ENCODE measurements around the gene SAMD3. TPM values are rescaled to one million over a fixed set of nuclear protein-coding genes. Genes with fewer than 3 reads are reported as not detected.
"Not testable (repeated sequence)": the region's sequence is repeated elsewhere in the genome, so short reads cannot be mapped to it uniquely, and the experiment has no call there.

SAMD3 gene
- total RNA-seq, 2 experiments from 2014 or later, result 51.0 to 52.6 TPM

- Mint-ChIP-seq H3K27ac (peak overlapping the region; percentile 97), H3K36me3 (peaks cover 36% of the 10 kb centered on the region), H3K9me3 (peaks cover 3% of the 10 kb centered on the region), H3K27me3 (no peaks in the 10 kb centered on the region), H3K4me1 (peaks cover 32% of the 10 kb centered on the region), H3K4me3 (peak overlapping the region; percentile 80)
- POLR2A ChIA-PET, result interaction anchor here (0.7 to 1.3 kb wide), 6 partner anchors 10 to 60 kb away, joined by 3 to 10 read pairs (median 3); no protein-coding TSS in a partner anchor
- DNase-seq, result peak; percentile 37
- peak; percentile 91 for ATAC-seq (ENCODE audit: low read depth)
These were observed 39.2 kb downstream of the SAMD3 start for GRCh38 chr6:130183271-130184222.

- Mint-ChIP-seq H3K27ac (peak overlapping the region; percentile 97), H3K4me1 (peaks cover 31% of the 10 kb centered on the region), H3K27me3 (no peaks in the 10 kb centered on the region), H3K9me3 (peaks cover 3% of the 10 kb centered on the region), H3K4me3 (peak overlapping the region; percentile 80), H3K36me3 (peaks cover 35% of the 10 kb centered on the region)
- ATAC-seq (ENCODE audit: low read depth), result no peak
- POLR2A ChIA-PET, result interaction anchor here (0.7 to 1.3 kb wide), 5 partner anchors 14 to 59 kb away, joined by 3 to 10 read pairs (median 3); no protein-coding TSS in a partner anchor
- no peak for DNase-seq
These were observed 40.3 kb downstream of the SAMD3 start for GRCh38 chr6:130182466-130182865.

DNA sequence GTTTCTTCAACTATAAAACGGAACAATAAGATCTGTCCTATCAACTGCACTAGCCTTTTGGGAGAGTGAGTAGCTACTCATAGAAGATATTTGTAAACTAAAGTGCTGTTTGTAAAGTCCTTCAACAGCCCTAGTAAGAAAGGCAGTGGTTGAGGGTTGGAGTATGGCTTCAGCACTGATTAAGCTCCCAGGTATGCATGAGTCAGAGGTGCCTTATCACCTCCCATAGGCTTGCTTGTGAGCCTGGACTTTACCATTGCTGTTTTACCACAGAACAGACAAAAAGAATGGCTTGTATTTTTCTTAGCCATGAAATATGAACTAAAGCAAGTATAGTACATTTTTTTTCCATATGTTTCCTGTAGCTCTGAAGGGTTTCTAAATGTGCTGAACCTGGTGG lies 44.1 kb downstream of the SAMD3 start:
- ATAC-seq (ENCODE audit: low read depth) (no peak), DNase-seq (no peak)
- peaks cover 12% of the 10 kb centered on the region for H3K4me1 Mint-ChIP-seq
- H3K27ac Mint-ChIP-seq, result no peak overlapping the region
- peaks cover 43% of the 10 kb centered on the region for H3K36me3 Mint-ChIP-seq
- no peak overlapping the region for H3K4me3 Mint-ChIP-seq
- H3K9me3 Mint-ChIP-seq, result peaks cover 3% of the 10 kb centered on the region
- POLR2A ChIA-PET, result no interaction called here
- no peaks in the 10 kb centered on the region for H3K27me3 Mint-ChIP-seq

DNA sequence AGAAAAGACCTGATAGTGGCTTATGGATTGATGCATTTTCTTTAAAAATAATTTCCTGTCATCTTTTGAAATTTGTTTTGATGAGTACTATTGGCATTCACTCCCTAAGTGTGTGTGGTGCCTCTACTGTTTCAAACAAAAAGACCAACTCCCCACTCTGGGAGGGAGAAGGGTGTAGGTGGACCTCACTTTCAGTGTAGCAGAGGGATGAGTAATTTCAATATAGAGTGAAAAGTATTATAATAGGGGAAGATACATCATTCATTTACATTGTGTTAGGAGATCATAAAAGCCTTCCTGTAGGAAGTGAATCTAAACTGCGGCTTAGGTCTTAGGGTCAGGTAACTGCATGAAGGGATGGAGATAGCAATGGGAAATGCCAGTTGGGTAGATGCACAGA lies 46.4 kb downstream of the SAMD3 start:
- Mint-ChIP-seq H3K27ac (no peak overlapping the region), H3K9me3 (peaks cover 10% of the 10 kb centered on the region), H3K4me3 (no peak overlapping the region), H3K4me1 (peaks cover 4% of the 10 kb centered on the region), H3K27me3 (no peaks in the 10 kb centered on the region), H3K36me3 (peaks cover 48% of the 10 kb centered on the region)
- DNase-seq (no peak), ATAC-seq (ENCODE audit: low read depth) (no peak)
- POLR2A ChIA-PET, result no interaction called here

DNA sequence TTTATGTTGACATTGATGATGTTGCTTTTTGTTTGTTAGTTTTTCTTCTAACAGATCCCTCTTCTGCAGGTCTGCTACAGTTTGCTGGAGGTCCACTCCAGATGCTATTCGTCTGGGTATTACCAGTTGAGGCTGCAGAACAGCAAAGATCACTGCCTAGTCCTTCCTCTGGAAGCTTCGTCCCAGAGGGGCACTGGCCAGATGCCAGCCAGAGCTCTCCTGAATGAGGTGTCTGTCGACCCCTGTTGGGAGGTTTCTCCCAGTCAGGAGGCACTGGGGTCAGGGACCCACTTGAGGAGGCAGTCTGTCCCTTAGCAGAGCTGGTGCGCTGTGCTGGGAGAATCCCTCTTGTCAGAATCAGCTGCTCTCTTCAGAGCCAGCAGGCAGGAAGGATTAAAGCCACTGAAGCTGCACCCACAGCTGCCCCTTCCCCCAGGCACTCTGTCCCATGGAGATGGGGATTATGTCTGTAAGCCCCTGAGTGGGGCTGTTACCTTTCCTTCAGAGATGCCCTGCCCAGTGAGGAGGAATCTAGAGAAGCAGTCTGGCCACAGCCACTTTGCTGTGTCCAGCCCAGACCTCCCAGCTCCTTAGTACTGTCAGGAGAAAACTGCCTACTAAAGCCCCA lies 49.3 kb downstream of the SAMD3 start:
- H3K27ac Mint-ChIP-seq; DNase-seq; H3K4me1 Mint-ChIP-seq; ATAC-seq (ENCODE audit: low read depth); H3K4me3 Mint-ChIP-seq; H3K27me3 Mint-ChIP-seq: not testable (repeated sequence)
- POLR2A ChIA-PET, result interaction anchor here (1.1 kb wide), 1 partner anchor 10 kb away, joined by 3 read pairs; no protein-coding TSS in a partner anchor
- H3K9me3 Mint-ChIP-seq, result peaks cover 15% of the 10 kb centered on the region
- H3K36me3 Mint-ChIP-seq, result peaks cover 39% of the 10 kb centered on the region

GRCh38 chr6:130170160-130170559 lies 52.6 kb downstream of the SAMD3 start:
- H3K27me3 Mint-ChIP-seq; ATAC-seq (ENCODE audit: low read depth); H3K4me1 Mint-ChIP-seq; H3K27ac Mint-ChIP-seq; H3K4me3 Mint-ChIP-seq; POLR2A ChIA-PET; DNase-seq: not testable (repeated sequence)
- Mint-ChIP-seq H3K9me3 (peaks cover 15% of the 10 kb centered on the region), H3K36me3 (peaks cover 43% of the 10 kb centered on the region)

- Mint-ChIP-seq H3K4me3 (no peak overlapping the region), H3K27me3 (no peaks in the 10 kb centered on the region), H3K27ac (no peak overlapping the region), H3K4me1 (peaks cover 1% of the 10 kb centered on the region), H3K36me3 (peaks cover 38% of the 10 kb centered on the region), H3K9me3 (peaks cover 11% of the 10 kb centered on the region)
- DNase-seq (no peak), ATAC-seq (ENCODE audit: low read depth) (no peak)
- POLR2A ChIA-PET, result no interaction called here
These were observed 55.1 kb downstream of the SAMD3 start for GRCh38 chr6:130167655-130168054.

GRCh38 chr6:130164251-130164650 lies 58.5 kb downstream of the SAMD3 start:
- Mint-ChIP-seq H3K27me3 (no peaks in the 10 kb centered on the region), H3K9me3 (peaks cover 4% of the 10 kb centered on the region), H3K36me3 (peaks cover 41% of the 10 kb centered on the region), H3K4me3 (no peak overlapping the region), H3K27ac (no peak overlapping the region), H3K4me1 (peaks cover 3% of the 10 kb centered on the region)
- ATAC-seq (ENCODE audit: low read depth), result no peak
- no peak for DNase-seq
- POLR2A ChIA-PET, result no interaction called here

GRCh38 chr6:130163266-130163665 lies 59.5 kb downstream of the SAMD3 start:
- no peak overlapping the region for H3K27ac Mint-ChIP-seq
- peaks cover 49% of the 10 kb centered on the region for H3K36me3 Mint-ChIP-seq
- H3K27me3 Mint-ChIP-seq, result no peaks in the 10 kb centered on the region
- ATAC-seq (ENCODE audit: low read depth) (no peak), DNase-seq (no peak)
- H3K9me3 Mint-ChIP-seq, result peaks cover 9% of the 10 kb centered on the region
- no peak overlapping the region for H3K4me3 Mint-ChIP-seq
- peaks cover 3% of the 10 kb centered on the region for H3K4me1 Mint-ChIP-seq
- POLR2A ChIA-PET, result no interaction called here

- no peaks in the 10 kb centered on the region for H3K27me3 Mint-ChIP-seq
- POLR2A ChIA-PET, result no interaction called here
- no peak overlapping the region for H3K27ac Mint-ChIP-seq
- ATAC-seq (ENCODE audit: low read depth), result no peak
- no peak overlapping the region for H3K4me3 Mint-ChIP-seq
- peaks cover 3% of the 10 kb centered on the region for H3K4me1 Mint-ChIP-seq
- no peak for DNase-seq
- H3K9me3 Mint-ChIP-seq, result peaks cover 9% of the 10 kb centered on the region
- H3K36me3 Mint-ChIP-seq, result peaks cover 52% of the 10 kb centered on the region
These were observed 60.3 kb downstream of the SAMD3 start for GRCh38 chr6:130162421-130162820.

- DNase-seq (no peak), ATAC-seq (ENCODE audit: low read depth) (no peak)
- peaks cover 49% of the 10 kb centered on the region for H3K36me3 Mint-ChIP-seq
- H3K27ac Mint-ChIP-seq, result no peak overlapping the region
- POLR2A ChIA-PET, result no interaction called here
- no peak overlapping the region for H3K4me3 Mint-ChIP-seq
- peaks cover 9% of the 10 kb centered on the region for H3K9me3 Mint-ChIP-seq
- H3K4me1 Mint-ChIP-seq, result peaks cover 3% of the 10 kb centered on the region
- no peaks in the 10 kb centered on the region for H3K27me3 Mint-ChIP-seq
These were observed 60.9 kb downstream of the SAMD3 start for GRCh38 chr6:130161683-130162404.

DNA sequence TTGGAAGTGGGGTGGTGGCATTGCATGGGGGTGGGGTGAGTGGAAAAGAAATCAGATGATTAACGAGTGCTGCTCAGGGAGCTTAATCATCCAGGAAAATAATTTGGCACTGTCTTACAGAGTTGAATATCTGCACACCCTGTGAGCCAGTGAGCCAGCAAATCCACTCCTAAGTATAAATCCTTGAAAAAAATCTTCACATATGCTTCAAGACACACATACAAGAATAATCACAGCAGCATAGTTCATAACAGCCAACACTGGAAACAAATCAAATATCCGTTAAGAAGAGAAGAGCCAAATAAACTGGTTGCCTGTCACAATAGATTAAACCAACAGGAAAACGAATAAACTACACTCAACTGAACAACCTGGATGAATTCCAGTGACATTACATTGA lies 62.8 kb downstream of the SAMD3 start:
- Mint-ChIP-seq H3K4me3 (no peak overlapping the region), H3K27me3 (no peaks in the 10 kb centered on the region), H3K9me3 (peaks cover 11% of the 10 kb centered on the region), H3K4me1 (peaks cover 2% of the 10 kb centered on the region), H3K27ac (no peak overlapping the region), H3K36me3 (peaks cover 46% of the 10 kb centered on the region)
- no peak for ATAC-seq (ENCODE audit: low read depth)
- DNase-seq, result no peak
- POLR2A ChIA-PET, result no interaction called here

DNA sequence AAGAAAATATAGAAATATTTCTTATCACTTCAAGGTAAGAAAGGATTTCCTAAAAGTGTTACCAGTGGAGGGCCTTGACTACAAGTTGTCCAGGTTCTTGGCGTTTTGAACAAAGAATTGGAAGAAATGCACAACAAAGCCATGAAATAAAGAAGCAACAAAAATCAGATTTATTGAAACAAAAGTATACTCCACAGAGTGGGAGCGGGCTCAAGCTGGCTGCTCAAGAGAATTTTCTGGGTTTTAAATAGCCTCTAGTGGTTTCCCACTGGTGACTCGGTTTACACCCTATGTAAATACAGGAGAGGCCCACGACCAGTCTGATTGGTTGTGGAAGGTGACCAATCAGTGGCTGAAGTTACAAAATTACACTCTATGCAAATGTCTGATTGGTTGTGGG lies 64.2 kb downstream of the SAMD3 start:
- POLR2A ChIA-PET, result no interaction called here
- Mint-ChIP-seq H3K4me1 (peaks cover 2% of the 10 kb centered on the region), H3K27me3 (no peaks in the 10 kb centered on the region), H3K4me3 (no peak overlapping the region), H3K9me3 (peaks cover 13% of the 10 kb centered on the region), H3K27ac (no peak overlapping the region), H3K36me3 (peaks cover 42% of the 10 kb centered on the region)
- DNase-seq (no peak), ATAC-seq (ENCODE audit: low read depth) (no peak)

Measured in activated naive CD8-positive, alpha-beta T cell treated with anti-CD3 and anti-CD28 coated beads, Interleukin-2, amount 10 ng/mL, durations not matched to agents 7 days and 5 days (primary cell).